Small intestine (tissue), 7 donors: ENCODE data around the gene CHD9. TPM values are rescaled to one million over a fixed set of nuclear protein-coding genes. Genes with fewer than 3 reads are reported as not detected.
"Not testable (repeated sequence)": the region's sequence is repeated elsewhere in the genome, so short reads cannot be mapped to it uniquely, and the experiment has no call there.

Source experiments
- DNase-seq, 2 donors: peaks; one replicate each; pipeline versions ENCODE4 v3.0.0 to v3.0.0-alpha.2; 2013
- FAIRE-seq: peaks from 2 replicates; lab custom pipeline; 2012; peaks lifted over from hg19 to GRCh38; lab: Jason Lieb, UNC
- H3K27ac ChIP-seq, 3 donors: one replicate each; pipeline ENCODE4 v1.5.1; 2013; ENCODE audit warnings: low read length in 2 of 3, mild to moderate bottlenecking in 2 of 3, control low read depth in 1 of 3, inconsistent platforms in 1 of 3, low read depth in 1 of 3, moderate library complexity in 1 of 3
- H3K27me3 ChIP-seq, 3 donors: one replicate each; pipeline ENCODE4 v1.6.1; 2013; ENCODE audit warnings: low read length in 3 of 3, inconsistent platforms in 1 of 3; ENCODE audit not compliant: control insufficient read depth in 3 of 3, insufficient read depth in 3 of 3
- H3K36me3 ChIP-seq, 3 donors: one replicate each; pipeline ENCODE4 v1.6.1; 2013; ENCODE audit warnings: low read length in 3 of 3, inconsistent platforms in 1 of 3, low read depth in 1 of 3, mild to moderate bottlenecking in 1 of 3, moderate library complexity in 1 of 3; ENCODE audit not compliant: control insufficient read depth in 3 of 3, insufficient read depth in 2 of 3
- H3K4me1 ChIP-seq, 3 donors: one replicate each; pipeline ENCODE4 v1.6.1; 2013; ENCODE audit warnings: low read length in 2 of 3, inconsistent platforms in 1 of 3, low read depth in 1 of 3, mild to moderate bottlenecking in 1 of 3, moderate library complexity in 1 of 3; ENCODE audit not compliant: control insufficient read depth in 3 of 3, insufficient read depth in 2 of 3
- H3K4me3 ChIP-seq, 3 donors: one replicate each; pipeline ENCODE4 v1.5.1; 2013; ENCODE audit warnings: low read length in 3 of 3, control low read depth in 1 of 3, inconsistent platforms in 1 of 3, low read depth in 1 of 3, mild to moderate bottlenecking in 1 of 3, moderate library complexity in 1 of 3
- H3K9me3 ChIP-seq, 2 donors: one replicate each; pipeline ENCODE4 v1.6.1; 2013; ENCODE audit warnings: low read depth in 1 of 2, low read length in 1 of 2; ENCODE audit not compliant: control insufficient read depth in 2 of 2, insufficient read depth in 1 of 2
- WGBS, 3 donors: extraction: QIAGEN DNeasy Blood & Tissue Kit; methylation state at CpG; one replicate each; pipeline ENCODE4 v1.1.7; 2013; 5-methylcytosine and 5-hydroxymethylcytosine counted together
- polyA plus RNA-seq, 4 donors: library from polyadenylated mRNA; stranded (reverse) in 3 of 4; unstranded in 1 of 4; fragments of 200-250 nt in 3 of 4; fragments of 120-200 nt in 1 of 4; gene quantifications; one replicate each; pipeline versions ENCODE4 v1.2.1 to v1.2.3, GENCODE V29; 2013
- donor health status: healthy with polysubstance abuse.
- donor health status: control.
- donor health status: control.
- donor health status: Bipolar disorder and iron deficiency.
- donor health status: healthy.

Gene CHD9
- polyA plus RNA-seq, 4 donors = 7.6 to 33.5 (median 11.2) TPM

- H3K36me3 ChIP-seq = peaks cover 8 to 25% (median 14%) of the 10 kb centered on the region in 3 donors
- 60 to 77% (median 71%) methylated on average over 3 of the region's 3 CpGs for WGBS, 3 donors
- no peak for FAIRE-seq
- no peaks in the 10 kb centered on the region for H3K9me3 ChIP-seq
- no peak overlapping the region for H3K27ac ChIP-seq
- no peak overlapping the region for H3K4me3 ChIP-seq
- no peak for DNase-seq
- H3K4me1 ChIP-seq = no peaks in the 10 kb centered on the region
- H3K27me3 ChIP-seq = no peaks in the 10 kb centered on the region
Observed at GRCh38 chr16:53309457-53309856, 254.7 kb downstream of the CHD9 start.

GRCh38 chr16:53320992-53321391 lies 266.2 kb downstream of the CHD9 start:
- no peak for FAIRE-seq
- no peak for DNase-seq
- Histone ChIP-seq H3K27ac (no peak overlapping the region), H3K4me1 (no peaks in the 10 kb centered on the region), H3K36me3 (peaks cover 8 to 28% (median 10%) of the 10 kb centered on the region in 3 donors), H3K27me3 (no peaks in the 10 kb centered on the region), H3K9me3 (no peaks in the 10 kb centered on the region), H3K4me3 (no peak overlapping the region)
- WGBS, 3 donors = 93 to 98% (median 95%) methylated on average over 2 of the region's 2 CpGs

GRCh38 chr16:53323924-53324323 lies 269.1 kb downstream of the CHD9 start:
- H3K4me3 ChIP-seq = no peak overlapping the region
- H3K4me1 ChIP-seq = no peaks in the 10 kb centered on the region
- H3K27me3 ChIP-seq = no peaks in the 10 kb centered on the region
- H3K36me3 ChIP-seq = peaks cover 6 to 20% (median 6%) of the 10 kb centered on the region in 3 donors
- 87 to 97% (median 95%) methylated on average over 5 of the region's 5 CpGs for WGBS, 3 donors
- H3K9me3 ChIP-seq = no peaks in the 10 kb centered on the region
- H3K27ac ChIP-seq = no peak overlapping the region
- FAIRE-seq = no peak
- no peak for DNase-seq

GRCh38 chr16:53330991-53331390 lies 276.2 kb downstream of the CHD9 start:
- FAIRE-seq, H3K4me1 ChIP-seq, H3K27me3 ChIP-seq, H3K27ac ChIP-seq, H3K36me3 ChIP-seq, H3K4me3 ChIP-seq, H3K9me3 ChIP-seq, DNase-seq: not testable (repeated sequence)
- WGBS, 3 donors = 83 to 95% (median 88%) methylated on average over 2 of the region's 3 CpGs

- H3K27ac ChIP-seq = no peak overlapping the region
- H3K27me3 ChIP-seq = no peaks in the 10 kb centered on the region
- no peaks in the 10 kb centered on the region for H3K9me3 ChIP-seq
- FAIRE-seq = no peak
- WGBS, 3 donors = 64 to 71% (median 67%) methylated on average over 4 of the region's 4 CpGs
- H3K36me3 ChIP-seq = no peaks in the 10 kb centered on the region
- no peaks in the 10 kb centered on the region for H3K4me1 ChIP-seq
- no peak for DNase-seq
- no peak overlapping the region for H3K4me3 ChIP-seq
Observed at GRCh38 chr16:53334581-53334980, 279.8 kb downstream of the CHD9 start.

GRCh38 chr16:53337294-53337693 lies 282.5 kb downstream of the CHD9 start:
- Histone ChIP-seq H3K4me3 (no peak overlapping the region), H3K9me3 (no peaks in the 10 kb centered on the region), H3K4me1 (no peaks in the 10 kb centered on the region), H3K27ac (no peak overlapping the region), H3K36me3 (no peaks in the 10 kb centered on the region), H3K27me3 (no peaks in the 10 kb centered on the region)
- DNase-seq (no peak), FAIRE-seq (no peak)

GRCh38 chr16:53341792-53342191 lies 287.0 kb downstream of the CHD9 start:
- Histone ChIP-seq H3K4me1 (no peaks in the 10 kb centered on the region), H3K9me3 (no peaks in the 10 kb centered on the region), H3K4me3 (no peak overlapping the region), H3K27me3 (no peaks in the 10 kb centered on the region), H3K27ac (no peak overlapping the region), H3K36me3 (no peaks in the 10 kb centered on the region)
- no peak for FAIRE-seq
- WGBS, 3 donors = 80 to 85% (median 85%) methylated on average over 6 of the region's 6 CpGs
- DNase-seq = no peak

- no peak for DNase-seq
- no peak for FAIRE-seq
- 84 to 89% (median 88%) methylated on average over 11 of the region's 11 CpGs for WGBS, 3 donors
Observed at GRCh38 chr16:53355064-53355463, 300.3 kb downstream of the CHD9 start.

GRCh38 chr16:53356478-53357207 lies 301.9 kb downstream of the CHD9 start:
- Histone ChIP-seq H3K9me3 (no peaks in the 10 kb centered on the region), H3K27me3 (peaks cover 0 to 3% (median 2%) of the 10 kb centered on the region in 3 donors), H3K27ac (no peak overlapping the region), H3K36me3 (no peaks in the 10 kb centered on the region), H3K4me1 (no peaks in the 10 kb centered on the region), H3K4me3 (no peak overlapping the region)
- DNase-seq = no peak
- no peak for FAIRE-seq
- WGBS, 3 donors = 53 to 58% (median 56%) methylated on average over 4 of the region's 4 CpGs

More at GRCh38 chr16:53355064-53355463, 300.3 kb downstream of the CHD9 start:
- Histone ChIP-seq H3K36me3 (no peaks in the 10 kb centered on the region), H3K4me3 (no peak overlapping the region), H3K27me3 (peaks cover 0 to 3% (median 3%) of the 10 kb centered on the region in 3 donors), H3K27ac (no peak overlapping the region), H3K9me3 (no peaks in the 10 kb centered on the region), H3K4me1 (no peaks in the 10 kb centered on the region)
